Lung (tissue), 12 donors: ENCODE measurements around the gene GFRA1. TPM values are rescaled to one million over a fixed set of nuclear protein-coding genes. Genes with fewer than 3 reads are reported as not detected.

ENCODE experiments used
- ATAC-seq: fragments of 200-7000 bp; cut with Tn5 transposase; one replicate; pipeline ENCODE4 v1.9.1; 2020; ENCODE audit warnings: moderate number of reproducible peaks; ENCODE audit not compliant: insufficient read depth, low FRiP score
- DNase-seq, 3 donors: peaks; one replicate each; pipeline ENCODE4 v3.0.0-alpha.2; 2013 to 2017
- H3K27ac ChIP-seq, 2 donors: one replicate each; pipeline ENCODE4 v1.5.1; 2013; ENCODE audit warnings: mild to moderate bottlenecking in 2 of 2, moderate library complexity in 2 of 2, control low read depth in 1 of 2, inconsistent platforms in 1 of 2, low read depth in 1 of 2, low read length in 1 of 2
- H3K27me3 ChIP-seq, 3 donors: one replicate each; pipeline ENCODE4 v1.5.1; 2013; ENCODE audit warnings: low read length in 2 of 3; ENCODE audit not compliant: control insufficient read depth in 3 of 3, insufficient read depth in 3 of 3
- H3K36me3 ChIP-seq, 4 donors: one replicate each; pipeline ENCODE4 v1.5.1; 2013; ENCODE audit warnings: low read length in 4 of 4, mild to moderate bottlenecking in 1 of 4, moderate library complexity in 1 of 4; ENCODE audit not compliant: control insufficient read depth in 4 of 4, insufficient read depth in 4 of 4
- H3K4me1 ChIP-seq, 5 donors: one replicate each; pipeline ENCODE4 v1.5.1; 2013; ENCODE audit warnings: low read length in 5 of 5, mild to moderate bottlenecking in 2 of 5, moderate library complexity in 1 of 5; ENCODE audit not compliant: control insufficient read depth in 5 of 5, insufficient read depth in 5 of 5
- H3K4me3 ChIP-seq: one replicate; pipeline ENCODE4 v1.5.1; 2013; ENCODE audit warnings: mild to moderate bottlenecking, control low read depth, moderate library complexity
- H3K9ac ChIP-seq, 2 donors: one replicate each; pipeline ENCODE4 v1.5.1; 2013; ENCODE audit warnings: low read length in 2 of 2, control low read depth in 1 of 2; ENCODE audit not compliant: insufficient read depth in 1 of 2
- H3K9me3 ChIP-seq, 4 donors: one replicate each; pipeline ENCODE4 v1.5.1; 2013; ENCODE audit warnings: low read length in 3 of 4, mild to moderate bottlenecking in 1 of 4, moderate library complexity in 1 of 4; ENCODE audit not compliant: control insufficient read depth in 4 of 4, insufficient read depth in 3 of 4
- WGBS, 2 donors: extraction: QIAGEN DNeasy Blood & Tissue Kit; methylation state at CpG; one replicate each; pipeline ENCODE4 v1.1.7; 2013; 5-methylcytosine and 5-hydroxymethylcytosine counted together
- polyA plus RNA-seq, 2 donors: library from polyadenylated mRNA; stranded (reverse); fragments of 200-250 nt; gene quantifications; one replicate each; pipeline ENCODE4 v1.2.1, GENCODE V29; 2013
- total RNA-seq, 2 donors: library from RNA; depleted of rRNA in 1 of 2; stranded (reverse); fragments of >200 nt in 1 of 2; gene quantifications; one replicate each; pipeline ENCODE4 v1.2.1, GENCODE V29; 2014 to 2021
- TF ChIP-seq, protein P1 (sequence below): IDR thresholded peaks from 2 replicates; pipeline ENCODE4 v1.5.1; 2012; ENCODE audit warnings: mild to moderate bottlenecking; ENCODE audit errors: control extremely low read depth, extremely low read depth
- donor health status: control.
- donor health status: control.
- donor health status: Bipolar disorder and iron deficiency.
- donor health status: healthy.
- donor health status: DM: yes; HTN: yes; CAD: no.

The GFRA1 gene
- total and polyA plus RNA-seq, 4 donors = 0.51 to 30.4 (median 1.4) TPM

DNA sequence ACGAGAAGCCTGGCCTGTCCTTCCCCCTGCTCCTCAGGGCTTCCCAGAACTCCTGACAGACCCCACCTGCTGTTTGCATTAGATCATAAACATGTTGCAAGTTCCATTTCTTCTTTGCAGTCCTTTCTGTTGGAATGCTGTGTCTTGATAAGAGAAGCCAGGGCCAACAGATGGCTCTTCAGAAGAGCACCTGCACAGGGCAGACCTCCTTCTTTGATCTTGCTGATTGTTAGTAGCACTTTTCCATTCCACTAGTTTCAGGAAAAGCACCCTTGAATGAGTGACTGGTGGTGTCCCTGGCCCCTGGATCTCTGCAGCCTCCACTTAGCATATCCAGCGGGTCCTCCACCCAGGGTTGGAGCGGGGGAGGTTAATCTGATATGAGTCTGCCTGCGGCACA, 243.2 kb downstream of the GFRA1 start:
- Histone ChIP-seq H3K4me1 (no peaks in the 10 kb centered on the region), H3K27ac (no peak overlapping the region), H3K4me3 (no peak overlapping the region), H3K36me3 (no peaks in the 10 kb centered on the region), H3K27me3 (no peaks in the 10 kb centered on the region), H3K9ac (no peak overlapping the region), H3K9me3 (peaks cover 0 to 5% (median 1%) of the 10 kb centered on the region in 4 donors)
- no peak for ATAC-seq
- WGBS, 2 donors = 79 to 85% methylated on average over 4 of the region's 4 CpGs
- no peak for DNase-seq
- TF ChIP-seq, protein P1, sequence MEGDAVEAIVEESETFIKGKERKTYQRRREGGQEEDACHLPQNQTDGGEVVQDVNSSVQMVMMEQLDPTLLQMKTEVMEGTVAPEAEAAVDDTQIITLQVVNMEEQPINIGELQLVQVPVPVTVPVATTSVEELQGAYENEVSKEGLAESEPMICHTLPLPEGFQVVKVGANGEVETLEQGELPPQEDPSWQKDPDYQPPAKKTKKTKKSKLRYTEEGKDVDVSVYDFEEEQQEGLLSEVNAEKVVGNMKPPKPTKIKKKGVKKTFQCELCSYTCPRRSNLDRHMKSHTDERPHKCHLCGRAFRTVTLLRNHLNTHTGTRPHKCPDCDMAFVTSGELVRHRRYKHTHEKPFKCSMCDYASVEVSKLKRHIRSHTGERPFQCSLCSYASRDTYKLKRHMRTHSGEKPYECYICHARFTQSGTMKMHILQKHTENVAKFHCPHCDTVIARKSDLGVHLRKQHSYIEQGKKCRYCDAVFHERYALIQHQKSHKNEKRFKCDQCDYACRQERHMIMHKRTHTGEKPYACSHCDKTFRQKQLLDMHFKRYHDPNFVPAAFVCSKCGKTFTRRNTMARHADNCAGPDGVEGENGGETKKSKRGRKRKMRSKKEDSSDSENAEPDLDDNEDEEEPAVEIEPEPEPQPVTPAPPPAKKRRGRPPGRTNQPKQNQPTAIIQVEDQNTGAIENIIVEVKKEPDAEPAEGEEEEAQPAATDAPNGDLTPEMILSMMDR = no peak

DNA sequence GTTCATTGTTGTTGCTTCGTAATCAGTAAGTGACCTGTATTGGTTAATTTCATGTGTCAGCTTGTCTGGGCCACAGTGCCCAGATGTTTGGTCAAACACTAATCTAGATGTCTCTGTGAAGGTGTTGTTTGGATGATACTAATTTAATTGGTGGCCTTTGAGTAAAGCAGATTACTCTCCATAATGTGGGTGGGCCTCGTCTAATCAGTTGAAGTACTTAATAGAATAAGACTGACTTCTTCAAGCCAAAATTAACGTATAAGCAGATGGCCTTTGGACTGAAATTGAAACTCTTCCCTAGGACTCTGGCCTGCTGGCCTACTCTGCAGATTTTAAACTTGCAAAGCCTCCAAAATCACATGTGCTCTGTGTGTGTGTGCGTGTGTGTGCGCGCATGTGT, 245.7 kb downstream of the GFRA1 start:
- Histone ChIP-seq H3K4me1 (no peaks in the 10 kb centered on the region), H3K4me3 (no peak overlapping the region), H3K27ac (no peak overlapping the region), H3K9ac (no peak overlapping the region), H3K9me3 (peaks cover 0 to 2% (median 0%) of the 10 kb centered on the region in 4 donors), H3K27me3 (no peaks in the 10 kb centered on the region), H3K36me3 (no peaks in the 10 kb centered on the region)
- WGBS, 2 donors = 87 to 88% methylated on average over 6 of the region's 6 CpGs
- TF ChIP-seq, protein P1 = no peak
- no peak for ATAC-seq
- no peak for DNase-seq

DNA sequence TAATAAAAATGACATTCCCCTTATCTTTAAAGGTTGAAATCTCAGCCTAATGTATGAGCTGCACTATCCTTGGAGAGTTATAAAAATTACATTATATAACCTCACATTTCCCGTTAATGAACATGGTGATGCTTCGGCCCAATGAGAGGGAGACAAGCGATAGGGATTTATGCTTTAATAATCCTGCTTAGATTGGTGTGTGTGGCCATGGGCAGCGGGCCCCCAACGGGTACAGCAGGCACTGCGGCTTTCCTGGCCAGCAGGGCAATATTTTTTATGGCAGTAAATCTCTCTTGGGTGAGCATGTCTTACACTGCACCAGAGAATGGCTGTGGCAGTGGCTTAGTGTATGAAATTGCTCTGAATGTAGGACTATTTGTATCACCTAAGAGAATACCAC, 246.3 kb downstream of the GFRA1 start:
- no peaks in the 10 kb centered on the region for H3K36me3 ChIP-seq
- ATAC-seq (no peak), DNase-seq (no peak)
- no peak overlapping the region for H3K4me3 ChIP-seq
- TF ChIP-seq, protein P1 = no peak
- no peaks in the 10 kb centered on the region for H3K27me3 ChIP-seq
- H3K9me3 ChIP-seq = peaks cover 0 to 2% (median 0%) of the 10 kb centered on the region in 4 donors
- no peak overlapping the region for H3K27ac ChIP-seq
- H3K4me1 ChIP-seq = no peaks in the 10 kb centered on the region
- 85 to 89% methylated on average over 6 of the region's 6 CpGs for WGBS, 2 donors
- no peak overlapping the region for H3K9ac ChIP-seq

DNA sequence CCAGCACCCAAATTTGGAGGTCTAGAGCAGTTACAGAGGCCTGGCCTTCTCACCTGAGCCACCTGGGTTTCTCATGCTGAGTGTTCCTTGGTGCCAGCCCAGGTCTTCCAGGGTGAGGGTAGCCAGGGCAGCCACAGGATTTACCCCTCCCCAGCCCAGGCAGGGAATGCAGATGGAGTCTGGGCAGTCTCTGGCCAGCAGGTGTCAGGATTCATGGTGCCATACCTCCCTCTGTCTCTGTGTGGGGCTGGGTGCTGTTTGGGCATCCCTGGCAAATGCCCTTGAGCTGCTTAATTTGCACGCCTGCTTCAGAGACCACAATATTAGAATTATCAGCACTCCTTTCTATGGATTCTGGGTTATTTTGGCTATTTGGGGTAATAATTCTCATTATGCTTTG, 246.7 kb downstream of the GFRA1 start:
- Histone ChIP-seq H3K27ac (no peak overlapping the region), H3K4me1 (no peaks in the 10 kb centered on the region), H3K9ac (no peak overlapping the region), H3K36me3 (no peaks in the 10 kb centered on the region), H3K27me3 (no peaks in the 10 kb centered on the region), H3K9me3 (peaks cover 0 to 2% (median 0%) of the 10 kb centered on the region in 4 donors), H3K4me3 (no peak overlapping the region)
- no peak for ATAC-seq
- 93 to 94% methylated on average over 1 of the region's 1 CpG for WGBS, 2 donors
- no peak for DNase-seq
- TF ChIP-seq, protein P1 = no peak
